K562 (cell line): ENCODE measurements around the gene ZNF780B. TPM values are rescaled to one million over a fixed set of nuclear protein-coding genes. Genes with fewer than 3 reads are reported as not detected.
A peak's percentile ranks its signal among the peaks of the same experiment; 100 is the strongest.

Experiments used
- CREB5 ChIP-seq: fragments of 250-450 bp; sonication (Bioruptor Pico); IDR thresholded peaks from 2 replicates; pipeline ENCODE4 v1.5.0; 2020; ENCODE audit warnings: mild to moderate bottlenecking
- CTCFL ChIP-seq: IDR thresholded peaks from 2 replicates; pipeline ENCODE4 v1.6.1; 2011; ENCODE audit warnings: borderline replicate concordance, low read depth, mild to moderate bottlenecking, moderate library complexity, low read length; ENCODE audit not compliant: insufficient read depth, poor library complexity, severe bottlenecking
- FOXA1 ChIP-seq: fragments of 450-650 bp; IDR thresholded peaks from 2 replicates; pipeline ENCODE4 v1.6.1; 2016; ENCODE audit warnings: mild to moderate bottlenecking, borderline replicate concordance
- HLTF ChIP-seq: fragments of 450-650 bp; IDR thresholded peaks from 2 replicates; pipeline ENCODE4 v1.6.1; 2016
- MYC ChIP-seq, 2 experiments: fragments of 250-450 bp in 1 of 2; sonication (Bioruptor Pico) in 1 of 2; IDR thresholded peaks; 2 replicates each; pipeline versions ENCODE4 v1.5.1 to v1.6.1; 2012 to 2021; ENCODE audit warnings: low read depth in 2 of 2, borderline replicate concordance in 1 of 2, improper control_type of control experiment in 1 of 2, low read length in 1 of 2, mild to moderate bottlenecking in 1 of 2, moderate library complexity in 1 of 2
- NCOA4 ChIP-seq: fragments of 450-650 bp; IDR thresholded peaks from 2 replicates; pipeline ENCODE4 v1.6.1; 2018; ENCODE audit warnings: mild to moderate bottlenecking; ENCODE audit not compliant: partially characterized antibody
- NR3C1 ChIP-seq: sonication (generic); formaldehyde crosslinking; IDR thresholded peaks from 2 replicates; pipeline ENCODE4 v1.8.1; 2022; ENCODE audit warnings: missing genetic modification reagents
- RNF2 ChIP-seq: sonication (generic); IDR thresholded peaks from 2 replicates; pipeline ENCODE4 v1.6.1; 2016
- RREB1 ChIP-seq: fragments of 250-450 bp; sonication (Bioruptor Pico); IDR thresholded peaks from 2 replicates; pipeline ENCODE4 v1.4.0; 2020
- SIN3A ChIP-seq, 2 experiments: fragments of 150-350 bp in 1 of 2; IDR thresholded peaks; 2 replicates each; pipeline ENCODE4 v1.6.1; 2011 to 2016; ENCODE audit warnings: borderline replicate concordance in 2 of 2, low read depth in 2 of 2, low read length in 2 of 2, mild to moderate bottlenecking in 2 of 2, moderate library complexity in 2 of 2; ENCODE audit not compliant: control insufficient read depth in 1 of 2
- SNIP1 ChIP-seq: fragments of 450-650 bp; IDR thresholded peaks from 2 replicates; pipeline ENCODE4 v1.7.1; 2017; ENCODE audit warnings: low read depth, mild to moderate bottlenecking
- ZNF444 ChIP-seq: fragments of 250-450 bp; sonication (Bioruptor Pico); IDR thresholded peaks from 2 replicates; pipeline ENCODE4 v1.4.0; 2020; ENCODE audit warnings: mild to moderate bottlenecking, moderate library complexity
- ZNF57 ChIP-seq: fragments of 450-650 bp; formaldehyde crosslinking; IDR thresholded peaks from 2 replicates; pipeline ENCODE4 v1.4.0; 2020; ENCODE audit warnings: mild to moderate bottlenecking, moderate library complexity
- polyA plus RNA-seq, 8 experiments: library from polyadenylated mRNA; depleted of rRNA in 4 of 8; stranded (reverse) in 5 of 8; unstranded in 3 of 8; fragments of >200 nt; fragmentation: Nextera tagmentation in 2 of 8; fragmentation: Illumina TruSeq in 1 of 8; extraction: Ambion mirVana in 2 of 8; extraction: Trizol in 1 of 8; gene quantifications; 2 replicates each; pipeline versions ENCODE4 v1.2.1 to v1.2.3, GENCODE V29; 2011 to 2014; ENCODE audit warnings: inconsistent platforms in 1 of 8, missing spikeins in 1 of 8
- total RNA-seq, 7 experiments: library from RNA; depleted of rRNA in 6 of 7; stranded (reverse); fragments of >200 nt in 6 of 7; fragmentation: Illumina TruSeq in 2 of 7; extraction: Trizol in 2 of 7; gene quantifications; 2 replicates each; pipeline versions ENCODE4 v1.2.1 to v1.2.3, GENCODE V29; 2011 to 2021; ENCODE audit warnings: low replicate concordance in 1 of 7
- TF ChIP-seq, protein P1 (sequence below): fragments of 250-450 bp; sonication (Bioruptor Pico); IDR thresholded peaks from 2 replicates; pipeline ENCODE4 v1.4.0; 2020; ENCODE audit warnings: borderline replicate concordance

The ZNF780B gene
- total and polyA plus RNA-seq, 9 of the 15 experiments (the other 6 are each of a cell fraction or from before 2014, with no cell fraction given) = 3.9 to 18.4 (median 8.8) TPM

- TF ChIP-seq RREB1 (CRISPR knock-in tag) (no peak), ZNF57 (no peak), CTCFL (no peak), RNF2 (no peak), NR3C1 (CRISPR knock-in tag) (no peak), CREB5 (CRISPR knock-in tag) (no peak), SNIP1 (no peak), MYC (IDR thresholded peaks at IDR 0.05; ENCODE audit: low read depth, low read length) (peak; percentile 72; the same call in 1 of the 2 replicates), MYC (CRISPR knock-in tag; IDR thresholded peaks at IDR 0.05; ENCODE audit: borderline replicate concordance, low read depth) (no peak), NCOA4 (no peak), FOXA1 (no peak), HLTF (0 out of 2 replicates have a peak, but pooled peaks have one; percentile 15), ZNF444 (CRISPR knock-in tag) (no peak), SIN3A (IDR thresholded peaks at IDR 0.05; ENCODE audit: borderline replicate concordance in 2 of 2, control insufficient read depth in 1 of 2, low read depth in 2 of 2, low read length in 2 of 2) (no peak)
- TF ChIP-seq, protein P1, sequence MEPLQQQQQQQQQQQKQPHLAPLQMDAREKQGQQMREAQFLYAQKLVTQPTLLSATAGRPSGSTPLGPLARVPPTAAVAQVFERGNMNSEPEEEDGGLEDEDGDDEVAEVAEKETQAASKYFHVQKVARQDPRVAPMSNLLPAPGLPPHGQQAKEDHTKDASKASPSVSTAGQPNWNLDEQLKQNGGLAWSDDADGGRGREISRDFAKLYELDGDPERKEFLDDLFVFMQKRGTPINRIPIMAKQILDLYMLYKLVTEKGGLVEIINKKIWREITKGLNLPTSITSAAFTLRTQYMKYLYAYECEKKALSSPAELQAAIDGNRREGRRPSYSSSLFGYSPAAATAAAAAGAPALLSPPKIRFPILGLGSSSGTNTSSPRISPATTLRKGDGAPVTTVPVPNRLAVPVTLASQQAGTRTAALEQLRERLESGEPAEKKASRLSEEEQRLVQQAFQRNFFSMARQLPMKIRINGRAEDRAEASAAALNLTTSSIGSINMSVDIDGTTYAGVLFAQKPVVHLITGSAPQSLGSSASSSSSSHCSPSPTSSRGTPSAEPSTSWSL (CRISPR knock-in tag) = no peak
Observed at GRCh38 chr19:39996218-39996810, 59.7 kb downstream of the ZNF780B start (continued).
